Measurements from ENCODE around the gene C1orf94. TPM values are rescaled to one million over a fixed set of nuclear protein-coding genes. Genes with fewer than 3 reads are reported as not detected.

C1orf94 gene
- total and polyA plus RNA-seq, 2 of the 4 experiments (the other 2 are of a cell fraction), result not detected

- TF ChIP-seq RCOR1 (IDR thresholded peaks at IDR 0.05; ENCODE audit: insufficient replicate concordance, low read length) (no peak), RAD21 (IDR thresholded peaks at IDR 0.05; ENCODE audit: low read length) (peak; percentile 68)
Measured at GRCh38 chr1:34162852-34163766, 13.6 kb upstream of the C1orf94 start (continued).

- Histone ChIP-seq H3K4me1 (ENCODE audit: control insufficient read depth, insufficient read depth, low read length) (no peaks in the 10 kb centered on the region; the same call in 1 of the 2 replicates), H3K23ac (ENCODE audit: low read depth, low read length) (no peak overlapping the region), H3K9me1 (ENCODE audit: insufficient read depth, low read length) (no peaks in the 10 kb centered on the region), H3K4ac (ENCODE audit: low read depth, low read length) (no peak overlapping the region), H2BK20ac (ENCODE audit: low read depth, low read length) (no peak overlapping the region), H3K27me3 (ENCODE audit: control insufficient read depth, insufficient read depth, low read length) (peaks cover 15% of the 10 kb centered on the region), H4K8ac (ENCODE audit: low read depth in 2 of 2, low read length in 2 of 2) (no peak overlapping the region), H3K27ac (ENCODE audit: insufficient read depth, low read length) (no peak overlapping the region), H3K18ac (ENCODE audit: low read depth, low read length) (no peak overlapping the region), H3K36me3 (ENCODE audit: control insufficient read depth, insufficient read depth, low read length) (no peaks in the 10 kb centered on the region), H2AFZ (replicated peaks; ENCODE audit: low read length, poor library complexity) (peak overlapping the region; percentile 23), H3K4me3 (ENCODE audit: insufficient read depth, low read depth, low read length) (peak overlapping the region; percentile 31), H4K91ac (ENCODE audit: insufficient read depth, low read depth, low read length) (no peak overlapping the region), H3K9me3 (ENCODE audit: control insufficient read depth, insufficient read depth, low read length) (no peaks in the 10 kb centered on the region), H2AK9ac (replicated peaks; ENCODE audit: low read depth, low read length, poor library complexity) (no peak overlapping the region), H3K56ac (ENCODE audit: extremely low read depth, insufficient read depth, low read length) (no peak overlapping the region), H3K79me1 (ENCODE audit: low read depth in 1 of 2, low read length in 2 of 2) (no peaks in the 10 kb centered on the region), H2BK120ac (ENCODE audit: low read depth, low read length) (no peak overlapping the region), H4K5ac (ENCODE audit: low read depth, low read length) (no peak overlapping the region), H3K14ac (replicated peaks; ENCODE audit: low read depth, low read length) (no peak overlapping the region), H3K4me2 (ENCODE audit: low read depth, low read length) (peak overlapping the region; percentile 40; the same call in 1 of the 2 replicates), H2AK5ac (ENCODE audit: low read depth, low read length) (no peak overlapping the region), H2BK15ac (ENCODE audit: low read depth, low read length) (no peak overlapping the region), H3K9ac (ENCODE audit: low read depth, low read length) (no peak overlapping the region), H2BK5ac (ENCODE audit: low read depth, low read length, poor library complexity, severe bottlenecking) (no peak overlapping the region), H4K20me1 (ENCODE audit: insufficient read depth, low read length) (no peaks in the 10 kb centered on the region)
- no peak for DNase-seq
- dilution Hi-C loops (cut with HindIII; ENCODE audit: low sequenced_read_pairs, unreplicated experiment) (no loop called here), intact Hi-C loops (cut with micrococcal nuclease) (loop anchor here (1.0 kb wide), 3 partner anchors 50 to 531 kb away; no protein-coding TSS in a partner anchor), in situ Hi-C loops (cut with MboI; ENCODE audit: low sequenced_read_pairs) (no loop called here)
- CTCF ChIA-PET, result no interaction called here
- no peak; the same call in none of the 2 replicates for ATAC-seq (ENCODE audit: low read depth)
- 1% methylated on average over 21 of the region's 75 CpGs; no CpG with 5 or more reads in 1 of the 2 experiments for WGBS, 2 experiments (ENCODE audit: extremely low coverage in 2 of 2, insufficient read length in 1 of 2)
- BruUV-seq (replicated peaks), result no TSS peak
- POLR2A ChIA-PET (ENCODE audit: unreplicated experiment), result no interaction called here
- TF ChIP-seq POLR2A (IDR thresholded peaks at IDR 0.05; ENCODE audit: low read depth, low read length) (no peak), MAFK (IDR thresholded peaks at IDR 0.05; ENCODE audit: low read depth, low read length) (no peak), CHD1 (IDR thresholded peaks at IDR 0.05; ENCODE audit: low read depth, low read length) (no peak), CEBPB (IDR thresholded peaks at IDR 0.05; ENCODE audit: low read depth, low read length) (no peak), MAZ (IDR thresholded peaks at IDR 0.05; ENCODE audit: borderline replicate concordance, low read depth, low read length) (no peak), BHLHE40 (IDR thresholded peaks at IDR 0.05; ENCODE audit: low read depth, low read length) (no peak), RCOR1 (IDR thresholded peaks at IDR 0.05; ENCODE audit: insufficient replicate concordance, low read length) (no peak), ELK1 (IDR thresholded peaks at IDR 0.05; ENCODE audit: borderline replicate concordance, low read depth, low read length) (no peak), USF2 (IDR thresholded peaks at IDR 0.05; ENCODE audit: low read depth, low read length) (no peak)
Measured at GRCh38 chr1:34163792-34164731, 12.6 kb upstream of the C1orf94 start.
